OCI-LY7 (cell line): ENCODE measurements around the gene CCR5. TPM values are rescaled to one million over a fixed set of nuclear protein-coding genes. Genes with fewer than 3 reads are reported as not detected.

Source experiments
- BruUV-seq: library from RNA; stranded (reverse); fragments of 400-500 nt; replicated peaks from 2 replicates; lab custom pipeline; 2021; lab: Mats Ljungman, UMichigan
- CTCF ChIA-PET: fragments of 300-600 bp; sonication (Branson Sonifier 250); formaldehyde crosslinking; loops from one replicate; lab custom pipeline; 2022; ENCODE audit warnings: antibody characterized with exemption; ENCODE audit not compliant: unreplicated experiment; lab: Charles Lee
- POLR2A ChIA-PET: fragments of 300-600 bp; sonication (Branson Sonifier 250); formaldehyde crosslinking; loops from one replicate; lab custom pipeline; 2022; ENCODE audit warnings: antibody characterized with exemption; lab: Charles Lee
- DNase-seq: peaks from one replicate; pipeline ENCODE4 v3.0.0-alpha.2; 2015; ENCODE audit warnings: low spot score
- H2AFZ ChIP-seq: fragments of 200-600 bp; sonication (generic), shearing (Covaris generic); 2 replicates; pipeline ENCODE4 v1.6.1; 2014; ENCODE audit warnings: mild to moderate bottlenecking, antibody characterized with exemption, low read length, moderate library complexity
- H3K27ac ChIP-seq: fragments of 200-600 bp; sonication (generic); 2 replicates; pipeline ENCODE4 v1.5.1; 2014; ENCODE audit warnings: mixed run types, low read depth, mild to moderate bottlenecking, moderate library complexity, low read length, inconsistent platforms; ENCODE audit not compliant: poor library complexity, severe bottlenecking
- H3K36me3 ChIP-seq: fragments of 200-600 bp; sonication (generic); 2 replicates; pipeline ENCODE4 v1.6.1; 2014; ENCODE audit warnings: mild to moderate bottlenecking, antibody characterized with exemption, low read length, moderate library complexity, mixed read lengths; ENCODE audit not compliant: insufficient read depth
- H3K4me1 ChIP-seq: fragments of 200-600 bp; sonication (generic); 2 replicates; pipeline ENCODE4 v1.5.1; 2014; ENCODE audit warnings: mild to moderate bottlenecking, low read length; ENCODE audit not compliant: insufficient read depth, poor library complexity, severe bottlenecking
- H3K4me2 ChIP-seq: fragments of 200-600 bp; sonication (generic); 2 replicates; pipeline ENCODE4 v1.6.1; 2014; ENCODE audit warnings: mild to moderate bottlenecking, low read length
- H3K4me3 ChIP-seq: fragments of 200-600 bp; sonication (generic); 2 replicates; pipeline ENCODE4 v1.5.1; 2014; ENCODE audit warnings: mild to moderate bottlenecking, low read depth, low read length; ENCODE audit not compliant: poor library complexity, severe bottlenecking
- H3K79me2 ChIP-seq: fragments of 200-600 bp; sonication (generic); 2 replicates; pipeline ENCODE4 v1.6.1; 2016; ENCODE audit warnings: low read depth, mild to moderate bottlenecking, low read length, moderate library complexity, mixed read lengths; ENCODE audit not compliant: insufficient read depth
- H3K9me2 ChIP-seq: fragments of 200-600 bp; sonication (generic); 2 replicates; pipeline ENCODE4 v1.6.1; 2016; ENCODE audit warnings: mild to moderate bottlenecking, low read length, mixed read lengths; ENCODE audit not compliant: insufficient read depth
- H3K9me3 ChIP-seq: fragments of 200-600 bp; sonication (generic); 2 replicates; pipeline ENCODE4 v1.6.1; 2014; ENCODE audit warnings: mild to moderate bottlenecking, mixed run types, low read length, mixed read lengths
- H4K20me1 ChIP-seq: fragments of 200-600 bp; sonication (generic); 2 replicates; pipeline ENCODE4 v1.6.1; 2014; ENCODE audit warnings: mild to moderate bottlenecking, antibody characterized with exemption, low read length, moderate library complexity, mixed read lengths; ENCODE audit not compliant: insufficient read depth
- CTCF ChIP-seq: fragments of 200-600 bp; sonication (generic); conservative IDR thresholded peaks from 2 replicates; pipeline ENCODE4 v1.5.1; 2014; ENCODE audit warnings: mild to moderate bottlenecking, antibody characterized with exemption, low read length, moderate library complexity, mixed read lengths
- EZH2phosphoT487 ChIP-seq: fragments of 200-600 bp; sonication (generic); IDR thresholded peaks from 2 replicates; pipeline ENCODE4 v1.6.1; 2018; ENCODE audit warnings: low read depth, borderline replicate concordance, mild to moderate bottlenecking, mixed run types, antibody characterized with exemption, low read length, moderate library complexity, mixed read lengths
- intact Hi-C: fragments of 100-400 bp; cut with micrococcal nuclease; formaldehyde crosslinking; loops from one replicate; pipeline ENCODE4 v1.10.0; 2022; ENCODE audit not compliant: unreplicated experiment
- total RNA-seq, 2 experiments: library from RNA; depleted of rRNA in 1 of 2; stranded (reverse); fragments of >200 nt in 1 of 2; shearing (Covaris generic) in 1 of 2; gene quantifications; 2 replicates each; pipeline ENCODE4 v1.2.3, GENCODE V29; 2014 to 2022

CCR5 gene
- total RNA-seq, 2 experiments from 2014 or later, result not detected

GRCh38 chr3:46369151-46369550, 1.6 kb upstream of the CCR5 start:
- H3K27ac ChIP-seq, result no peak overlapping the region
- DNase-seq, result no peak
- ChIA-PET CTCF (interaction anchor here (1.7 kb wide), 1 partner anchor 9 kb away, joined by 7 read pairs; no protein-coding TSS in a partner anchor), POLR2A (interaction anchor here (0.5 to 1.4 kb wide), 2 partner anchors 75 to 390 kb away, joined by 3 to 7 read pairs; no protein-coding TSS in a partner anchor)
- no peaks in the 10 kb centered on the region for H3K79me2 ChIP-seq
- H4K20me1 ChIP-seq, result no peaks in the 10 kb centered on the region
- H3K9me2 ChIP-seq, result no peaks in the 10 kb centered on the region
- no peak overlapping the region for H3K4me3 ChIP-seq
- intact Hi-C loops, result no loop called here
- no peak overlapping the region for H2AFZ ChIP-seq
- no peaks in the 10 kb centered on the region for H3K36me3 ChIP-seq
- no TSS peak for BruUV-seq
- TF ChIP-seq EZH2phosphoT487, result no peak
- TF ChIP-seq CTCF, result no peak
- no peak overlapping the region for H3K4me2 ChIP-seq
- H3K9me3 ChIP-seq, result no peaks in the 10 kb centered on the region
- no peaks in the 10 kb centered on the region for H3K4me1 ChIP-seq

- Histone ChIP-seq H3K9me2 (no peaks in the 10 kb centered on the region), H3K9me3 (no peaks in the 10 kb centered on the region), H3K36me3 (no peaks in the 10 kb centered on the region), H3K79me2 (no peaks in the 10 kb centered on the region), H3K4me2 (no peak overlapping the region), H2AFZ (no peak overlapping the region), H3K4me1 (no peaks in the 10 kb centered on the region), H3K4me3 (no peak overlapping the region), H4K20me1 (no peaks in the 10 kb centered on the region), H3K27ac (no peak overlapping the region)
- ChIA-PET POLR2A (interaction anchor here (1.1 to 1.4 kb wide), 3 partner anchors 14 to 135 kb away, joined by 3 read pairs; no protein-coding TSS in a partner anchor), CTCF (interaction anchor here (1.7 kb wide), 1 partner anchor 8 kb away, joined by 7 read pairs; no protein-coding TSS in a partner anchor)
- intact Hi-C loops, result loop anchor here (10.0 kb wide), 2 partner anchors 155 to 605 kb away; no protein-coding TSS in a partner anchor
- TF ChIP-seq EZH2phosphoT487, result no peak
- no peak for TF ChIP-seq CTCF
- no TSS peak for BruUV-seq
- DNase-seq, result no peak
Measured at GRCh38 chr3:46369675-46370132, 1.0 kb upstream of the CCR5 start.
